Tibial artery (tissue), 4 donors: ENCODE data around the gene PCDH18.

Experiments
- DNase-seq, 2 donors: peaks; one replicate each; pipeline ENCODE4 v3.0.0-alpha.2; 2019
- H3K27ac ChIP-seq, 2 donors: fragments of 200-600 bp; sonication (generic) in 1 of 2; 1 replicate in 1 of 2; 2 replicates in 1 of 2; pipeline ENCODE4 v1.5.1; 2018 to 2019; ENCODE audit warnings: mild to moderate bottlenecking in 1 of 2
- H3K27me3 ChIP-seq, 2 donors: fragments of 200-600 bp; sonication (generic) in 1 of 2; one replicate each; pipeline versions ENCODE4 v1.5.1 to v1.6.0; 2016 to 2019
- H3K36me3 ChIP-seq, 3 donors: fragments of 200-600 bp; sonication (generic) in 2 of 3; one replicate each; pipeline ENCODE4 v1.5.1; 2016 to 2019; ENCODE audit warnings: mild to moderate bottlenecking in 2 of 3
- H3K4me1 ChIP-seq, 4 donors: fragments of 200-600 bp; sonication (generic) in 2 of 4; 1 replicate in 3 of 4; 2 replicates in 1 of 4; pipeline ENCODE4 v1.5.1; 2016 to 2019
- H3K4me3 ChIP-seq, 2 donors: fragments of 200-600 bp; sonication (generic) in 1 of 2; 1 replicate in 1 of 2; 2 replicates in 1 of 2; pipeline ENCODE4 v1.5.1; 2018 to 2019; ENCODE audit warnings: mild to moderate bottlenecking in 2 of 2
- H3K9me3 ChIP-seq, 3 donors: fragments of 200-600 bp; sonication (generic) in 1 of 3; one replicate each; pipeline ENCODE4 v1.5.1; 2016 to 2019
- intact Hi-C: fragments of 100-400 bp; cut with DNase I; formaldehyde crosslinking; loops from one replicate; pipeline ENCODE4 v1.15.0; 2023; ENCODE audit warnings: low total_unique reads
- TF ChIP-seq, protein P1 (sequence below), 2 experiments: fragments of 200-600 bp in 1 of 2; fragments of 450-650 bp in 1 of 2; IDR thresholded peaks; one replicate each; pipeline ENCODE4 v1.5.1; 2017 to 2019; ENCODE audit warnings: antibody characterized with exemption in 2 of 2, mild to moderate bottlenecking in 1 of 2, moderate library complexity in 1 of 2

Gene PCDH18

DNA sequence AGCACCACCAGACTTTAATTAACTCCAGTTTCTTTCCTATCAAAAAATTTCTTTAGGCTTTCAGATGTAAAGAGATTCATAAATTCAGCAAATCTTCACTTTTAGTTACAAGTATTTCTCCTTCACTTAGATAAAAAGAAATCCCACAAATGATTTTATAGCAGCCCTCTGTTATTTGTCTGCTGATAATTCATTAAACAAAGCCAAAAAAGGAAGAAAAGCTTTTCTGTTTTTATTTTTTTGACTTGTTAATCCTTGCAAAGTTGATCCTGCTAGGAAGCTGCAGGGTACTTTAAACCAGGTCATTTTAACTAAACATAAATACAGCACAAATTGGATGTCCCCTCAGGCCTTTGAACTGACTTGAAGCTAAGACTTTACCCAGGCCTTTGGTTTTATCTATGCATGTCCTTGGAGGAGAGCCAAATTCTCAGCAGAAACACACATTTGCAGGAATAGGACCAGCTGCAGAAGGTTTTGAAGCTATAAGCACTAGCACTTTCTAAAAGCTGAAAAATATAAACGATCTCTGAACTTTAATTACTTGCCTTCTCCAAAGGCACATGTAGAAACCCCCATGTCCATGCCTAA is 57.5 kb downstream of the PCDH18 start:
- Histone ChIP-seq H3K4me1 (peaks cover 0 to 8% (median 0%) of the 10 kb centered on the region in 4 donors), H3K4me3 (no peak overlapping the region), H3K27me3 (no peaks in the 10 kb centered on the region), H3K36me3 (no peaks in the 10 kb centered on the region), H3K9me3 (no peaks in the 10 kb centered on the region), H3K27ac (no peak overlapping the region)
- intact Hi-C loops: no loop called here
- TF ChIP-seq, protein P1, sequence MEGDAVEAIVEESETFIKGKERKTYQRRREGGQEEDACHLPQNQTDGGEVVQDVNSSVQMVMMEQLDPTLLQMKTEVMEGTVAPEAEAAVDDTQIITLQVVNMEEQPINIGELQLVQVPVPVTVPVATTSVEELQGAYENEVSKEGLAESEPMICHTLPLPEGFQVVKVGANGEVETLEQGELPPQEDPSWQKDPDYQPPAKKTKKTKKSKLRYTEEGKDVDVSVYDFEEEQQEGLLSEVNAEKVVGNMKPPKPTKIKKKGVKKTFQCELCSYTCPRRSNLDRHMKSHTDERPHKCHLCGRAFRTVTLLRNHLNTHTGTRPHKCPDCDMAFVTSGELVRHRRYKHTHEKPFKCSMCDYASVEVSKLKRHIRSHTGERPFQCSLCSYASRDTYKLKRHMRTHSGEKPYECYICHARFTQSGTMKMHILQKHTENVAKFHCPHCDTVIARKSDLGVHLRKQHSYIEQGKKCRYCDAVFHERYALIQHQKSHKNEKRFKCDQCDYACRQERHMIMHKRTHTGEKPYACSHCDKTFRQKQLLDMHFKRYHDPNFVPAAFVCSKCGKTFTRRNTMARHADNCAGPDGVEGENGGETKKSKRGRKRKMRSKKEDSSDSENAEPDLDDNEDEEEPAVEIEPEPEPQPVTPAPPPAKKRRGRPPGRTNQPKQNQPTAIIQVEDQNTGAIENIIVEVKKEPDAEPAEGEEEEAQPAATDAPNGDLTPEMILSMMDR (IDR thresholded peaks at IDR 0.05): no peak
- DNase-seq: no peak

DNA sequence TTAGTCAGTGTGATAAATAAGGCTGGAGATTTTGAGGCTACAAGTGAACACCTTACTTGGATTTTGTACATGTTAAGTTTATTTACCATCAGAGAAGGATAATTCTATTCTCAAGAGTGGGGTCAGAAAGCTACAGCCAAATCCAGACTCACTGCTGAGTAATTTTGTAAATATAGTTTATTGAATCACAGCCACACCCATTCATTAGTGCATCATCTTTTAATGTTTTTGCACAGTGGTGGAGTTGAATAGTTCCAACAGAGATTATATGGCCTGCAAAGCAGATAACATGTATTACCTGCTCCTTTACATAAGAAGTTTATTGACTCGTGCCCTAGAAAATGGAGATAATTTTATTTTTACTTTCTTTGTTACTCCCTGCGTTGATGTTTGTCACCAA is 60.4 kb downstream of the PCDH18 start:
- no peak for DNase-seq
- intact Hi-C loops: no loop called here
- no peak overlapping the region for H3K27ac ChIP-seq

DNA sequence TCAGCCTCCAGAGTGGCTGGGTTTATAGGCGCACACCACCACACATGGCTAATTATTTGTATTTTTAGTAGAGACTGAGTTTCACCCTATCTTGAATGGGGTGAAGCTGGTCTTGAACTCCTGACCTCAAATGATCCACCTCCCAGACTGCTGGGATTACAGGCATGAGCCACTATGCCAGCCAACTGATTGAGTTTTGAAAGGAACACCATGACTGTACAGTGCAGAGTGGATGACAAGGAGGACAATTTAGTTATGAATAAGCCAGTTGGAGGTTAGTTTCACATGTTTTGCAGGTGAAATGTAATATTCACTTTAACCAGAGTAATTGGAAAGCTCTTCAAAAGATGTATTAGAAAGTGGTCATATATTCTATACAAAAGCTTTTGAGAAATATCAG is 60.8 kb downstream of the PCDH18 start:
- Histone ChIP-seq H3K4me1 (peaks cover 0 to 8% (median 0%) of the 10 kb centered on the region in 4 donors), H3K9me3 (no peaks in the 10 kb centered on the region), H3K4me3 (no peak overlapping the region), H3K36me3 (no peaks in the 10 kb centered on the region), H3K27ac (no peak overlapping the region), H3K27me3 (no peaks in the 10 kb centered on the region)
- intact Hi-C loops: no loop called here
- no peak for DNase-seq
- TF ChIP-seq, protein P1 (IDR thresholded peaks at IDR 0.05): no peak

More for the DNA sequence above, 60.4 kb downstream of the PCDH18 start:
- Histone ChIP-seq H3K36me3 (no peaks in the 10 kb centered on the region), H3K4me1 (peaks cover 0 to 8% (median 0%) of the 10 kb centered on the region in 4 donors), H3K27me3 (no peaks in the 10 kb centered on the region), H3K9me3 (no peaks in the 10 kb centered on the region), H3K4me3 (no peak overlapping the region)
- TF ChIP-seq, protein P1 (IDR thresholded peaks at IDR 0.05): no peak

DNA sequence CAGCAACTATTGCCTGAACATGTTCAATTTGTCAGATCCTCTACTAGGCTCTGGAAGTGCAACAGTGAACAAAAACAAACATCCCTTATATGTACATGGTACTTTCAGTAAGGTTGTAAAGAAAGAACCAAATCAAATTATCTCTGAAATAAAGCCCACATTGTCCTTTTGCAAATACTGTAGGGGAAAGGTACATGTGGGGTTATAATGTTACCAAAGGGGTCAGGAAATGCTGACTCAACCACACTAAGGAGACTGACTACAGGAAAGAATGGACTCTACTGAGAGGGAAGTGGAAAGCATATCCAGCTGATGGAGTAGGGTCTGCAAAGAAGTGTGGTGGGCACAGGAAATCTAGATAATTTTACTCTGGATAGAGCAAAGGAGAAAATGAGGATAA is 61.5 kb downstream of the PCDH18 start:
- Histone ChIP-seq H3K4me3 (no peak overlapping the region), H3K4me1 (peaks cover 0 to 8% (median 0%) of the 10 kb centered on the region in 4 donors), H3K36me3 (no peaks in the 10 kb centered on the region), H3K9me3 (no peaks in the 10 kb centered on the region), H3K27me3 (no peaks in the 10 kb centered on the region), H3K27ac (no peak overlapping the region)
- TF ChIP-seq, protein P1 (IDR thresholded peaks at IDR 0.05): no peak
- intact Hi-C loops: no loop called here
- no peak for DNase-seq
